ENCODE data around the gene CXCL8. TPM values are rescaled to one million over a fixed set of nuclear protein-coding genes. Genes with fewer than 3 reads are reported as not detected.

CXCL8 gene
- total RNA-seq, 1 experiment from 2014 or later: not detected

DNA sequence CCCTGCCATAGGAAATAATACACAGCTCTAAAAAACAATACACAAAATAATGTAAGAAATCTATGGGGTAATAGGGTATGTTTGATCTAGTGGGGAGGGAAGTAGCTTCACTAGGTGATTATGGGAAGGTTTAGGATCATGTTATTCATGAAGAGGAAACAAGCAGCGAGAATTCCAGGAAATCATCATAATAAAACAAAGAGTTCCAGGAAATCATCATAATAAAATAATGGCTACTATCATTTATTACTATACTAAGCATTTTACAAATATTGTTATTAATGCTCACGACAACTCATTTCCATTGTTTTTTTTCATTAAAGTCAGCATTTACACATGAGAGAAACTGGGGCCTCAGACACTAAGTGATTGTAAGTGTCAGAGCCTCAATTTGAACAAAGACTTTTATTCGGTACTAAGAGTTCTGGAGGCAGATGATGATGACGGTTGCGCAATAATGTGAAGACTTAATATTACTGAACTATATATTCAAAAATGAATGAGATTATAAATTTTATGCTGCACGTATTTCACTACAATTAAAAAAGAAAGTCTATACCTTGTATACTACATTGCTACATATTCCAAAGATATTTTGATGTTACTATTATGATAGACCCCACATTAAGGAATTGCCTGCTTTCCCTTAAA is 12.2 kb upstream of the CXCL8 start:
- H3K36me3 ChIP-seq (replicated peaks; ENCODE audit: control insufficient read depth, insufficient read depth, low read length): no peaks in the 10 kb centered on the region
- H3K4me3 ChIP-seq (ENCODE audit: insufficient read depth, low read depth, low read length): no peak overlapping the region
- DNase-seq: no peak
- no peaks in the 10 kb centered on the region for H3K27me3 ChIP-seq (ENCODE audit: control insufficient read depth, insufficient read depth, low read length)

DNA sequence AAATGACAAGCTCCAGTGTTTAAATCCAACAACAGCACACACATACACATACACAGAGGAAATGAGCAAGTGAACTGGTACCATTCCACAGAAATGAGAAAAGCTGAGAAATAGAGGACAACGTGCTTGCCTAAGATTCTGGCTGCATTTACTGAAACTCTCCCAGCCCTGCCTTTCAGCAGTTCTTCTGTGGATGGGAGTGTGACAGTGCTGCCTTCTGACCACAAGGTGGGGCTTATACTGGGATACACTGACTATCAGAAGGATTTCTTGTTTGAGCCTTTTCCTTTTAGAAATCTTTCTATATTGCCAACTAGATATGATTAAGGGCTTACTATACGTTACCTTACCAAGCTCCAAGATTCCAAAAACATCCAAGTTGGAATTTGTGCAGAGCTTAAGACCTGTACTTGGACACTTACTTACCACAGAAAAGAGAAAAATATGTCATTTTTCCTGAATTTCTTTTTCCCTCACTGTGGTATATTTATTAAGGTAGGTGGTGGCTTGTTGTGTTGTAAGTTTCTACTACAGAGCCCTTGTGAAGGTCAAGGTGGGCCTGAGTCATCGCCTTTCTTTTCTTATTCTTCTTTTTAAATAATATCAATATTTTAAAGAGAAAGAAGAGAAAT is 10.7 kb upstream of the CXCL8 start:
- no peaks in the 10 kb centered on the region for H3K27me3 ChIP-seq (ENCODE audit: control insufficient read depth, insufficient read depth, low read length)
- DNase-seq: peak; percentile 42

DNA sequence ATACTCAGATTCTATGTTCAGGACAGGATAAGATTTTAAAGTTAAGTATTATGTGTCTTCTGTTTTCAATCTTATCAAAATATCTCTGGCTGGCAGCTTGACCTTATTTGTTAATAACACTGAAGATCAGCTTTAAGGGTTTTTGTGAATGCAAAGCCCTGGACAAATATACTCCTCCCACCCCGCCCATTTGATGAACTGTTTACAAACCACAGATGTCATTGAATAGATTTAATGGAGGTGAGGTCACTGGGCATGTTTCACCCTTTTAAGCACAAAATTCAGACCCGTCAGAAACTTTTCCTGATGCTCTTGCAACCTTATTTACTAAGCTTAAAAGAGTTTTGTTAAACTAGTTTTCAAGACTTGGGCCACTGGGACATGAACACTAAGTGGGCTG is 10.1 kb upstream of the CXCL8 start:
- Histone ChIP-seq H3K4me3 (ENCODE audit: insufficient read depth, low read depth, low read length) (no peak overlapping the region), H3K36me3 (replicated peaks; ENCODE audit: control insufficient read depth, insufficient read depth, low read length) (no peaks in the 10 kb centered on the region), H3K27me3 (ENCODE audit: control insufficient read depth, insufficient read depth, low read length) (no peaks in the 10 kb centered on the region)
- no peak for DNase-seq

More for the DNA sequence above, 10.7 kb upstream of the CXCL8 start:
- no peaks in the 10 kb centered on the region for H3K36me3 ChIP-seq (replicated peaks; ENCODE audit: control insufficient read depth, insufficient read depth, low read length)
- H3K4me3 ChIP-seq (ENCODE audit: insufficient read depth, low read depth, low read length): no peak overlapping the region

DNA sequence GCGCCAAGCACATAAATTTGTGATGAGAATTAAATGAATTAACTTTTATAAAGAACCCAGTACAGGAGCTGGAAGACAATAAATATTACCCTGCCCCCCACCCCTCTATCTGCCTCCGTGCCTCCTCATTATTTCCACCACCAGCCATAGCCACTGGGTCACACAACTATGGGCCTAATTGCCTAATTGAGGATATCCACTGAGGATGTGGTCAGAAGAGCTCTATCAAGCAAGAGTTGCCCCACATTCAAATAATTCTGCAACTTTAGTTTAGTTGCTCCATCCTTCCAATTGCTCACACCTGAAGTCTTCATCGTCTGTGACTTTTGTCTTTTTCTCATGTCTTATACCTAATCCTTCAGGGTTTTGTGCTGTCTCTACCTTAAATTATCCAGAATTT is 9.5 kb upstream of the CXCL8 start:
- no peaks in the 10 kb centered on the region for H3K27me3 ChIP-seq (ENCODE audit: control insufficient read depth, insufficient read depth, low read length)
- no peak for DNase-seq
- no peak overlapping the region for H3K4me3 ChIP-seq (ENCODE audit: insufficient read depth, low read depth, low read length)
- no peaks in the 10 kb centered on the region for H3K36me3 ChIP-seq (replicated peaks; ENCODE audit: control insufficient read depth, insufficient read depth, low read length)

DNA sequence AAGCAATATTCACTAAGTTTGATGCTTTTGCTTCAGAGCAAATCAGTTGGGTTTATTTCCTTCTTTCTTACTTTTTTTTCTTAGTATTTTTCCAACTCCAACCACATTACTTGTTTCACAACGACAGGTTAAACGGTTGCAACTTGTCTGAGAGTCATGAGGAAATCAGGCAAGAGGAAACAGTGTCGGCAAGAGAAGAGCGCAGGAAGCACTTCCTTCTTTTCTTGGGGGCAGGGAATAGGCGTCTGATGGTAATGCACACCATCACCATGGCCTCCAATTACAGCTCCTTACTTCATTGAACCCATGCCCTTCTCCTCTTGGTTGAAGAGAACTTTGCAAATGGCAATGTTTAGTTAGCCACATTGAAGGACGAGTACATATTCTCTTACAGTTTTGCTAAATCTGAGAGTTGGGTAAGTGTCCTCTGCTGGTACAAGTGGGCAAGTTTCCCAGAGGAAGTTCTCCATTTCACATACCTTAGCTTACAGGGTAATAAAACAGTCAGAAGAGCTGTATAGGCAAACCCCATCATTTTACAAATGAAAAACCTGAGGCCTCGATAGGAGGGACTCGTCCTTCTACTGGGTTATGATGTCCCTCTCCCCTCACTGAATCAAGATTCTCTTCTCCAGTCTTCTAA is 8.3 kb upstream of the CXCL8 start:
- H3K4me3 ChIP-seq (ENCODE audit: insufficient read depth, low read depth, low read length): no peak overlapping the region
- no peaks in the 10 kb centered on the region for H3K36me3 ChIP-seq (replicated peaks; ENCODE audit: control insufficient read depth, insufficient read depth, low read length)
- no peak for DNase-seq
- H3K27me3 ChIP-seq (ENCODE audit: control insufficient read depth, insufficient read depth, low read length): no peaks in the 10 kb centered on the region

DNA sequence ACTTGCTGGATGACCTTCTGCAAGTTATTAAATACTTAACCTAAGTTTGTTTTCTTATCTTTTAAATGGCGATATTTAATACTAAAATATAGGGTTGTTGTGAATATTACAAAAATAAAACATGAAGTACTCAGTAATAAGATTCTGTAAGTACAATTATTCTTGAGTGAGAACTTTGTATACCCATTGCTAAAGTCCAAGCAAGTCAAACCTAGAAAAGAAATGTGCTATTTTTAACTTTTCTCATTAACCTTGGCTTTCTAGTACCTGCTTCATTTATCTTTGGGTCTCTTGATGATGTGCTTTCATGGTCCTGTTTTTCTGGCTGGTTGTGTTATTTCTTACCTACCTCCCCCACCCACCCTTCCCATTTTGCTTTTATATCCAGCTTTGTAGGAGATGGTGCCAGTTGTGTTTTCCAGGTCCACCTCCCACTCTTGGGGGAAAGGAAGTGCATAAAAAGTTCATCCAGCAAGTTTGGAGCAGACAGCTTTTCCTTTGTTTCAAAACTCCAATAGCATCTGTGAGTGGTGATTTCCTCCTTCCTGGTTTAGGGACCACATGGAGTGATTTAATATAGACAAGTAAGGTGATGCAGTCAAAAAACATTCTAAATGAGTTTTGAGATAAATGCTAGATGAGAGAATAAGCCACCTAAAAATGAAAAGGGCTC is 7.5 kb upstream of the CXCL8 start:
- H3K4me3 ChIP-seq (ENCODE audit: insufficient read depth, low read depth, low read length): no peak overlapping the region
- no peak for DNase-seq
- no peaks in the 10 kb centered on the region for H3K27me3 ChIP-seq (ENCODE audit: control insufficient read depth, insufficient read depth, low read length)
- no peaks in the 10 kb centered on the region for H3K36me3 ChIP-seq (replicated peaks; ENCODE audit: control insufficient read depth, insufficient read depth, low read length)

DNA sequence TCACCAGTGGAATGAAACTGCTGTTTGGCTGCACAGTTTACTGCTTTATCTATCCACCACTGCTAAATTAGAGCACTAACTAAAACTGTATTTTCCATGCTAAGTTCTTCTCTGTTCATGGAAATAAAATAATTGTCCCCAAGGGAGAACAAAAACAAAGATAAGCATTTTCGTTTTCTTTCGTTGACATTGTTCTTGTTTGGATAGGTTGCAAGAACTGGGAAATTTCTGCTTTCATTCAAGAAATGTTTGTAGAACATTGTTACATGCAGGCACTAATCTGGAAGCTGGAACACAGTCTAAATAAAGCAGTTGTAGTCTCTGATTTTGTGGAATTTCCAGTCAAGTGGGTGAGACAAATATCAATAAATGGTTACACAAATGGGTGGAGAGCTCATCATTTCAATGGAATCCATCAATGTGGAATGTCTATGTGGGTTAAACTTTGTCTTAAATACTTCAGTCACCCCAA is 5.8 kb upstream of the CXCL8 start:
- Histone ChIP-seq H3K27me3 (ENCODE audit: control insufficient read depth, insufficient read depth, low read length) (no peaks in the 10 kb centered on the region), H3K36me3 (replicated peaks; ENCODE audit: control insufficient read depth, insufficient read depth, low read length) (no peaks in the 10 kb centered on the region), H3K4me3 (ENCODE audit: insufficient read depth, low read depth, low read length) (no peak overlapping the region)
- DNase-seq: no peak

DNA sequence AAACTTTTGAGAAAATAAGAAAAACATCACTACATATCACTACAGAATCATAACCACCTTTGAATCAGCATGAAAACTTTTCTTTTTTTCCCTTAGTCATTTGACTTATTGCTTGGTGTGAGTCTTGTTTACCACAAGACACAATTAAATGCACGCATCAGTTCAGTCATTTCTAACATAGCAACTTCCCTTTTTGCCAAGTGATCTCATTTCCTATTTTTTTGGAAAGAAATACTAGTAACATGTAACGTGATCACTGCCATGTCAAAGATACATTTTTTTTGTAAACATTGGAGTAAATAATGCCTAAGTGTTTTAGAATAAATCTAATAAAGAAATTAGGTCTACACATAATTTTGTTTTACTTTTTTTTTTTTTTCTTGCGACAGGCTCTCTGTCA is 5.1 kb upstream of the CXCL8 start:
- DNase-seq: no peak
- Histone ChIP-seq H3K4me3 (ENCODE audit: insufficient read depth, low read depth, low read length) (no peak overlapping the region), H3K36me3 (replicated peaks; ENCODE audit: control insufficient read depth, insufficient read depth, low read length) (no peaks in the 10 kb centered on the region), H3K27me3 (ENCODE audit: control insufficient read depth, insufficient read depth, low read length) (no peaks in the 10 kb centered on the region)

DNA sequence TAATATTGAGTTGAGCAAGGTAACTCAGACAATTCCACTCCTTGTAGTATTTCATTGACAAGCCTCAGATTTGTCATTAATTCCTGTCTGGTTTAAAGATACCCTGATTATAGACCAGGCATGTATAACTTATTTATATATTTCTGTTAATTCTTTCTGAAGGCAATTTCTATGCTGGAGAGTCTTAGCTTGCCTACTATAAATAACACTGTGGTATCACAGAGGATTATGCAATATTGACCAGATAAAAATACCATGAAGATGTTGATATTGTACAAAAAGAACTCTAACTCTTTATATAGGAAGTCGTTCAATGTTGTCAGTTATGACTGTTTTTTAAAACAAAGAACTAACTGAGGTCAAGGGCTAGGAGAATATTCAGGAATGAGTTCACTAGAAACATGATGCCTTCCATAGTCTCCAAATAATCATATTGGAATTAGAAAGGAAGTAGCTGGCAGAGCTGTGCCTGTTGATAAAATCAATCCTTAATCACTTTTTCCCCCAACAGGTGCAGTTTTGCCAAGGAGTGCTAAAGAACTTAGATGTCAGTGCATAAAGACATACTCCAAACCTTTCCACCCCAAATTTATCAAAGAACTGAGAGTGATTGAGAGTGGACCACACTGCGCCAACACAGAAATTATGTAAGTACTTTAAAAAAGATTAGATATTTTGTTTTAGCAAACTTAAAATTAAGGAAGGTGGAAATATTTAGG is 821 bp downstream of the CXCL8 start:
- Histone ChIP-seq H3K4me3 (ENCODE audit: insufficient read depth, low read depth, low read length) (no peak overlapping the region), H3K27me3 (ENCODE audit: control insufficient read depth, insufficient read depth, low read length) (no peaks in the 10 kb centered on the region), H3K36me3 (replicated peaks; ENCODE audit: control insufficient read depth, insufficient read depth, low read length) (no peaks in the 10 kb centered on the region)
- no peak for DNase-seq

DNA sequence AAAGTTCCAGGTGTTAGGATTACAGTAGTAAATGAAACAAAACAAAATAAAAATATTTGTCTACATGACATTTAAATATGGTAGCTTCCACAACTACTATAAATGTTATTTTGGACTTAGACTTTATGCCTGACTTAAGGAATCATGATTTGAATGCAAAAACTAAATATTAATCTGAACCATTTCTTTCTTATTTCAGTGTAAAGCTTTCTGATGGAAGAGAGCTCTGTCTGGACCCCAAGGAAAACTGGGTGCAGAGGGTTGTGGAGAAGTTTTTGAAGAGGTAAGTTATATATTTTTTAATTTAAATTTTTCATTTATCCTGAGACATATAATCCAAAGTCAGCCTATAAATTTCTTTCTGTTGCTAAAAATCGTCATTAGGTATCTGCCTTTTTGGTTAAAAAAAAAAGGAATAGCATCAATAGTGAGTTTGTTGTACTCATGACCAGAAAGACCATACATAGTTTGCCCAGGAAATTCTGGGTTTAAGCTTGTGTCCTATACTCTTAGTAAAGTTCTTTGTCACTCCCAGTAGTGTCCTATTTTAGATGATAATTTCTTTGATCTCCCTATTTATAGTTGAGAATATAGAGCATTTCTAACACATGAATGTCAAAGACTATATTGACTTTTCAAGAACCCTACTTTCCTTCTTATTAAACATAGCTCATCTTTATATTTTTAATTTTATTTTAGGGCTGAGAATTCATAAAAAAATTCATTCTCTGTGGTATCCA is 1.6 kb downstream of the CXCL8 start:
- Histone ChIP-seq H3K36me3 (replicated peaks; ENCODE audit: control insufficient read depth, insufficient read depth, low read length) (no peaks in the 10 kb centered on the region), H3K4me3 (ENCODE audit: insufficient read depth, low read depth, low read length) (no peak overlapping the region), H3K27me3 (ENCODE audit: control insufficient read depth, insufficient read depth, low read length) (no peaks in the 10 kb centered on the region)
- DNase-seq: no peak

DNA sequence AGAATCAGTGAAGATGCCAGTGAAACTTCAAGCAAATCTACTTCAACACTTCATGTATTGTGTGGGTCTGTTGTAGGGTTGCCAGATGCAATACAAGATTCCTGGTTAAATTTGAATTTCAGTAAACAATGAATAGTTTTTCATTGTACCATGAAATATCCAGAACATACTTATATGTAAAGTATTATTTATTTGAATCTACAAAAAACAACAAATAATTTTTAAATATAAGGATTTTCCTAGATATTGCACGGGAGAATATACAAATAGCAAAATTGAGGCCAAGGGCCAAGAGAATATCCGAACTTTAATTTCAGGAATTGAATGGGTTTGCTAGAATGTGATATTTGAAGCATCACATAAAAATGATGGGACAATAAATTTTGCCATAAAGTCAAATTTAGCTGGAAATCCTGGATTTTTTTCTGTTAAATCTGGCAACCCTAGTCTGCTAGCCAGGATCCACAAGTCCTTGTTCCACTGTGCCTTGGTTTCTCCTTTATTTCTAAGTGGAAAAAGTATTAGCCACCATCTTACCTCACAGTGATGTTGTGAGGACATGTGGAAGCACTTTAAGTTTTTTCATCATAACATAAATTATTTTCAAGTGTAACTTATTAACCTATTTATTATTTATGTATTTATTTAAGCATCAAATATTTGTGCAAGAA is 2.3 kb downstream of the CXCL8 start:
- no peak for DNase-seq
- no peak overlapping the region for H3K4me3 ChIP-seq (ENCODE audit: insufficient read depth, low read depth, low read length)
- no peaks in the 10 kb centered on the region for H3K27me3 ChIP-seq (ENCODE audit: control insufficient read depth, insufficient read depth, low read length)
- H3K36me3 ChIP-seq (replicated peaks; ENCODE audit: control insufficient read depth, insufficient read depth, low read length): no peaks in the 10 kb centered on the region

DNA sequence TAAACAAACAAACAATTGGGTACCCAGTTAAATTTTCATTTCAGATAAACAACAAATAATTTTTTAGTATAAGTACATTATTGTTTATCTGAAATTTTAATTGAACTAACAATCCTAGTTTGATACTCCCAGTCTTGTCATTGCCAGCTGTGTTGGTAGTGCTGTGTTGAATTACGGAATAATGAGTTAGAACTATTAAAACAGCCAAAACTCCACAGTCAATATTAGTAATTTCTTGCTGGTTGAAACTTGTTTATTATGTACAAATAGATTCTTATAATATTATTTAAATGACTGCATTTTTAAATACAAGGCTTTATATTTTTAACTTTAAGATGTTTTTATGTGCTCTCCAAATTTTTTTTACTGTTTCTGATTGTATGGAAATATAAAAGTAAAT is 2.9 kb downstream of the CXCL8 start:
- Histone ChIP-seq H3K4me3 (ENCODE audit: insufficient read depth, low read depth, low read length) (no peak overlapping the region), H3K36me3 (replicated peaks; ENCODE audit: control insufficient read depth, insufficient read depth, low read length) (no peaks in the 10 kb centered on the region), H3K27me3 (ENCODE audit: control insufficient read depth, insufficient read depth, low read length) (no peaks in the 10 kb centered on the region)
- DNase-seq: no peak

DNA sequence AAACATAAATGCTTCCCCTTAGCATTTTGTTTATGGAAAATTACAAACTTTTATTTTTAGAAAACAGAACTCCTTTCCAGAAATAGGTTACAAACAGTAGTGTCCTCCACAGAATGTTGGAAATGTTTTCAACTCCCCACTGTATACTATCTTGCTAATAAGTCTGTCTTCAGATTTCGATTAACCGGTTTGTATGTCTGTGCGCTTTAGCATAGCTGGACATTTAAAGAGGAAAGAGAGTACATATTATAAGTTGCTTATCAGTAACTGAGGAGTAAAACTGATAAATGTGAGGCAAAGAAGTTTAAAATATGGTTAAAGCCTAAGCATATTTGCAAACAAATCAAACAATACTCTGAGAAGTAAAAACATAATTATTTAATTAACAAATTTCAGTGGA is 3.4 kb downstream of the CXCL8 start:
- DNase-seq: no peak
- no peaks in the 10 kb centered on the region for H3K27me3 ChIP-seq (ENCODE audit: control insufficient read depth, insufficient read depth, low read length)
- no peaks in the 10 kb centered on the region for H3K36me3 ChIP-seq (replicated peaks; ENCODE audit: control insufficient read depth, insufficient read depth, low read length)
- no peak overlapping the region for H3K4me3 ChIP-seq (ENCODE audit: insufficient read depth, low read depth, low read length)
